Keratinocyte (primary cell): ENCODE results near the gene LARGE1. TPM values are rescaled to one million over a fixed set of nuclear protein-coding genes. Genes with fewer than 3 reads are reported as not detected.

ENCODE experiments used
- DNase-seq: peaks from one replicate; pipeline ENCODE4 v3.0.0-alpha.2; 2011; ENCODE audit warnings: low read depth, missing footprints, low spot score
- FAIRE-seq: peaks from 2 replicates; lab custom pipeline; 2011; peaks lifted over from hg19 to GRCh38; lab: Jason Lieb, UNC
- H2AFZ ChIP-seq: 2 replicates; pipeline ENCODE4 v1.6.0; 2012; ENCODE audit warnings: low read length, control low read depth, inconsistent platforms; ENCODE audit not compliant: control insufficient read depth
- H3K27ac ChIP-seq: 2 replicates; pipeline ENCODE4 v1.5.1; 2011; ENCODE audit warnings: low read length; ENCODE audit not compliant: control insufficient read depth, insufficient read depth
- H3K27me3 ChIP-seq: 3 replicates; pipeline ENCODE4 v1.6.0; 2011; ENCODE audit warnings: low read length; ENCODE audit not compliant: control insufficient read depth, insufficient read depth; ENCODE audit errors: extremely low read depth
- H3K36me3 ChIP-seq, 2 experiments: 2 replicates in 1 of 2; 3 replicates in 1 of 2; pipeline ENCODE4 v1.5.1; 2011; ENCODE audit warnings: low read length in 2 of 2, mild to moderate bottlenecking in 1 of 2; ENCODE audit not compliant: control insufficient read depth in 2 of 2, insufficient read depth in 2 of 2; ENCODE audit errors: extremely low read depth in 1 of 2
- H3K4me1 ChIP-seq: 3 replicates; pipeline ENCODE4 v1.5.1; 2011; ENCODE audit warnings: low read length; ENCODE audit not compliant: control insufficient read depth, insufficient read depth; ENCODE audit errors: extremely low read depth
- H3K4me2 ChIP-seq: 3 replicates; pipeline ENCODE4 v1.6.0; 2011; ENCODE audit warnings: low read depth, low read length; ENCODE audit not compliant: control insufficient read depth, insufficient read depth; ENCODE audit errors: extremely low read depth
- H3K4me3 ChIP-seq, 3 experiments: fragments of 200-600 bp in 1 of 3; sonication (generic) in 1 of 3; 2 replicates in 2 of 3; 3 replicates in 1 of 3; pipeline ENCODE4 v1.5.1; 2011 to 2016; ENCODE audit warnings: low read length in 3 of 3, mild to moderate bottlenecking in 3 of 3, control low read depth in 2 of 3, inconsistent platforms in 1 of 3, low read depth in 1 of 3, mixed read lengths in 1 of 3, mixed run types in 1 of 3, moderate library complexity in 1 of 3; ENCODE audit not compliant: control insufficient read depth in 2 of 3, insufficient read depth in 2 of 3; ENCODE audit errors: extremely low read depth in 1 of 3
- H3K79me2 ChIP-seq: 2 replicates; pipeline ENCODE4 v1.6.0; 2012; ENCODE audit warnings: low read length; ENCODE audit not compliant: control insufficient read depth, insufficient read depth
- H3K9ac ChIP-seq: 3 replicates; pipeline ENCODE4 v1.6.0; 2011; ENCODE audit warnings: low read length; ENCODE audit not compliant: control insufficient read depth, insufficient read depth; ENCODE audit errors: extremely low read depth
- H3K9me1 ChIP-seq: 3 replicates; pipeline ENCODE4 v1.6.0; 2011; ENCODE audit warnings: low read length; ENCODE audit not compliant: control insufficient read depth, insufficient read depth; ENCODE audit errors: extremely low read depth
- H3K9me3 ChIP-seq: 2 replicates; pipeline ENCODE4 v1.5.1; 2012; ENCODE audit warnings: low read depth, low read length; ENCODE audit not compliant: control insufficient read depth
- H4K20me1 ChIP-seq: 3 replicates; pipeline ENCODE4 v1.6.0; 2011; ENCODE audit warnings: low read length; ENCODE audit not compliant: control insufficient read depth, insufficient read depth; ENCODE audit errors: extremely low read depth
- EZH2 ChIP-seq: IDR thresholded peaks from one replicate; pipeline ENCODE4 v1.6.1; 2012; ENCODE audit warnings: inconsistent platforms, mild to moderate bottlenecking, low read length, moderate library complexity
- dilution Hi-C: fragments of 300-500 bp; cut with MboI; formaldehyde crosslinking; loops from one replicate; pipeline ENCODE4 v1.7.0; 2020; ENCODE audit warnings: low sequenced_read_pairs; ENCODE audit not compliant: extremely low pct_ligation_motif_present
- polyA plus RNA-seq, 5 experiments: library from polyadenylated mRNA; depleted of rRNA in 3 of 5; stranded (reverse) in 3 of 5; stranded (forward) in 1 of 5; unstranded in 1 of 5; fragments of >200 nt; gene quantifications; 1 replicate in 1 of 5; 2 replicates in 3 of 5; 3 replicates in 1 of 5; pipeline versions ENCODE4 v1.2.1 to v1.2.3, GENCODE V29; 2011 to 2012; ENCODE audit warnings: missing spikeins in 2 of 5, low read depth in 1 of 5, low replicate concordance in 1 of 5
- TF ChIP-seq, protein P1 (sequence below), 3 experiments: IDR thresholded peaks in 1 of 3; conservative IDR thresholded peaks in 1 of 3; optimal IDR thresholded peaks in 1 of 3; 2 replicates in 2 of 3; 3 replicates in 1 of 3; pipeline versions ENCODE3 to v1.5.1; 2011; ENCODE audit warnings: low read length in 3 of 3, mild to moderate bottlenecking in 3 of 3, moderate library complexity in 2 of 3, control low read depth in 1 of 3, inconsistent platforms in 1 of 3; ENCODE audit not compliant: insufficient read depth in 2 of 3; ENCODE audit errors: extremely low read depth in 1 of 3

The LARGE1 gene
- polyA plus RNA-seq, 1 donor (not counting 4 experiments of a cell fraction or from before 2014, with no cell fraction given), result 4.5 TPM

DNA sequence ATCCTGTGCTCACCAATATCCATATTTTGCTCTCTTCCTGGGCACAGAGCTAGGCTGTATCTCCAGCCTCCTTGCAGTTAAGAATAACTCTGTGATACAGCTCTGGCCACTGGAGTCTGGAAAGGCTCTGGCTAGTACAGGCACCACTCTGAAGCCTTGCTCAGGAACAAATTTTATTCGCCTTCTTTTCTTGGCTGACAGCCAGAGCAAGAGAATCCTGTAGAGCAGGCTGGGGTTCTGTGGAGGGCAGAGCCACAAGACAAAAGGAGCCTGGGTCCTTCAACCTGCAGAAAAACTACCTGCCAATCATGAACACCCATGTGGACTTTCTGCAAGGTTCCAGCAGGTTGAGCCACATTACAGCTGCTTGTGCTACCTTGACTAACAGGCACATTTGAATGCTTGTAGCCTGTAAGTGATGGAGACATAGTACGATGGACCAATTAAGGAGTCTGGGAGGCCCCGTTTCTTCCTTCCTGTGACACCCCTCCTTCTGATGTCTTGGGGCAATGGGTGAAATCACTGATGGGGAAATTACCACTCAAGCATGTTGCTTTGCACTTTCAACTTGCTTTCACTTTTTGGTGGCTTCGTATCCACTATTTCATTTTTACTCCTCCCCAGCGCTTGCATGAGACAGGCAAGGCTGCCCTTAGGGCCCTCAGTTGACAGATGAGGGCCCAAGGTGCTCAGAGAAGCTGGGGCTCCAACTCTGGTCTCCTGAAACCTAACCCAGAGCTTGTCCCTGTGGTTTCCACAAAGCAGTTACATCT lies 594.9 kb downstream of the LARGE1 start:
- FAIRE-seq, result no peak
- no peak overlapping the region for H3K27ac ChIP-seq
- H3K36me3 ChIP-seq, result no peaks in the 10 kb centered on the region
- H3K79me2 ChIP-seq, result no peaks in the 10 kb centered on the region
- no peak overlapping the region for H3K4me2 ChIP-seq
- no peaks in the 10 kb centered on the region for H4K20me1 ChIP-seq
- no peak overlapping the region for H3K9ac ChIP-seq
- H2AFZ ChIP-seq, result no peak overlapping the region
- peaks cover 2% of the 10 kb centered on the region for H3K9me3 ChIP-seq
- dilution Hi-C loops, result no loop called here
- no peaks in the 10 kb centered on the region for H3K9me1 ChIP-seq
- H3K27me3 ChIP-seq, result no peaks in the 10 kb centered on the region
- peaks cover 11% of the 10 kb centered on the region for H3K4me1 ChIP-seq
- TF ChIP-seq, protein P1, sequence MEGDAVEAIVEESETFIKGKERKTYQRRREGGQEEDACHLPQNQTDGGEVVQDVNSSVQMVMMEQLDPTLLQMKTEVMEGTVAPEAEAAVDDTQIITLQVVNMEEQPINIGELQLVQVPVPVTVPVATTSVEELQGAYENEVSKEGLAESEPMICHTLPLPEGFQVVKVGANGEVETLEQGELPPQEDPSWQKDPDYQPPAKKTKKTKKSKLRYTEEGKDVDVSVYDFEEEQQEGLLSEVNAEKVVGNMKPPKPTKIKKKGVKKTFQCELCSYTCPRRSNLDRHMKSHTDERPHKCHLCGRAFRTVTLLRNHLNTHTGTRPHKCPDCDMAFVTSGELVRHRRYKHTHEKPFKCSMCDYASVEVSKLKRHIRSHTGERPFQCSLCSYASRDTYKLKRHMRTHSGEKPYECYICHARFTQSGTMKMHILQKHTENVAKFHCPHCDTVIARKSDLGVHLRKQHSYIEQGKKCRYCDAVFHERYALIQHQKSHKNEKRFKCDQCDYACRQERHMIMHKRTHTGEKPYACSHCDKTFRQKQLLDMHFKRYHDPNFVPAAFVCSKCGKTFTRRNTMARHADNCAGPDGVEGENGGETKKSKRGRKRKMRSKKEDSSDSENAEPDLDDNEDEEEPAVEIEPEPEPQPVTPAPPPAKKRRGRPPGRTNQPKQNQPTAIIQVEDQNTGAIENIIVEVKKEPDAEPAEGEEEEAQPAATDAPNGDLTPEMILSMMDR (optimal IDR thresholded peaks at IDR 0.05 in 1 of 3, IDR thresholded peaks at IDR 0.05 in 1 of 3, conservative IDR thresholded peaks at IDR 0.05 in 1 of 3; ENCODE audit: extremely low read depth in 1 of 3, insufficient read depth in 2 of 3, low read length in 3 of 3), result no peak
- H3K4me3 ChIP-seq, result no peak overlapping the region
- DNase-seq, result no peak

DNA sequence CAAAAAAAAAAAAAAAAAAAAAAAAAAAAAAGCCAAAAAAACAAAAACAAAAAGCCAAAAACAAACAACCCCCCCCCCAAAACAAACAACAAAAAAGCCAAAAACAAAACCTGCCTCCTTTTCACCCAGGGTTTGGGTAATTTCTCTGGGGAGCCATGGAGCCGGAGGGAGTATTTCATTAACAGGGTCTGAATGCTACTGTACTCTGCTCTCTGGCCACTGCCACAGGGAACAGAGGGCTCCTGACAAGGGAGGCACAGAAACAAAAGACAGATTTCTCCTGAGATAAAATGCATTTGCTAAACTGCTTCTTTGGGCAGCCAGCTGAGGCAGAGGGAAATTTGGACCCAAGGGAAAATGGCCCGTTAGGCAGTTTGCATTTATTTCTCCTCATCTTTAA lies 596.0 kb downstream of the LARGE1 start:
- H4K20me1 ChIP-seq, result no peaks in the 10 kb centered on the region
- no peaks in the 10 kb centered on the region for H3K9me3 ChIP-seq
- no peaks in the 10 kb centered on the region for H3K36me3 ChIP-seq
- dilution Hi-C loops, result no loop called here
- peaks cover 8% of the 10 kb centered on the region for H3K4me1 ChIP-seq
- no peak overlapping the region for H2AFZ ChIP-seq
- no peak overlapping the region for H3K4me2 ChIP-seq
- no peaks in the 10 kb centered on the region for H3K79me2 ChIP-seq
- H3K4me3 ChIP-seq, result no peak overlapping the region
- no peak overlapping the region for H3K27ac ChIP-seq
- no peaks in the 10 kb centered on the region for H3K9me1 ChIP-seq
- TF ChIP-seq, protein P1 (optimal IDR thresholded peaks at IDR 0.05 in 1 of 3, IDR thresholded peaks at IDR 0.05 in 1 of 3, conservative IDR thresholded peaks at IDR 0.05 in 1 of 3; ENCODE audit: extremely low read depth in 1 of 3, insufficient read depth in 2 of 3, low read length in 3 of 3), result no peak
- TF ChIP-seq EZH2, result no peak
- FAIRE-seq (no peak), DNase-seq (no peak)
- H3K9ac ChIP-seq, result no peak overlapping the region
- H3K27me3 ChIP-seq, result no peaks in the 10 kb centered on the region
